GM21447 (cell line): ENCODE results near the gene BCL11B.

Experiments used
- ATAC-seq: cut with Tn5 transposase; IDR thresholded peaks from one replicate; pipeline ENCODE4 v1.9.1; 2021; ENCODE audit not compliant: unreplicated experiment

The BCL11B gene

GRCh38 chr14:99141236-99141635 lies 130.8 kb downstream of the BCL11B start:
- ATAC-seq, result no peak

GRCh38 chr14:99138999-99139865 lies 132.8 kb downstream of the BCL11B start:
- ATAC-seq, result no peak

- ATAC-seq, result no peak
Observed at GRCh38 chr14:99137913-99138571, 134.0 kb downstream of the BCL11B start.

- ATAC-seq, result no peak
Observed at GRCh38 chr14:99137001-99137700, 134.8 kb downstream of the BCL11B start.

- ATAC-seq, result no peak
Observed at GRCh38 chr14:99136401-99136800, 135.6 kb downstream of the BCL11B start.

GRCh38 chr14:99136047-99136400 lies 136.0 kb downstream of the BCL11B start:
- ATAC-seq, result no peak

GRCh38 chr14:99134516-99135046 lies 137.4 kb downstream of the BCL11B start:
- ATAC-seq, result no peak

DNA sequence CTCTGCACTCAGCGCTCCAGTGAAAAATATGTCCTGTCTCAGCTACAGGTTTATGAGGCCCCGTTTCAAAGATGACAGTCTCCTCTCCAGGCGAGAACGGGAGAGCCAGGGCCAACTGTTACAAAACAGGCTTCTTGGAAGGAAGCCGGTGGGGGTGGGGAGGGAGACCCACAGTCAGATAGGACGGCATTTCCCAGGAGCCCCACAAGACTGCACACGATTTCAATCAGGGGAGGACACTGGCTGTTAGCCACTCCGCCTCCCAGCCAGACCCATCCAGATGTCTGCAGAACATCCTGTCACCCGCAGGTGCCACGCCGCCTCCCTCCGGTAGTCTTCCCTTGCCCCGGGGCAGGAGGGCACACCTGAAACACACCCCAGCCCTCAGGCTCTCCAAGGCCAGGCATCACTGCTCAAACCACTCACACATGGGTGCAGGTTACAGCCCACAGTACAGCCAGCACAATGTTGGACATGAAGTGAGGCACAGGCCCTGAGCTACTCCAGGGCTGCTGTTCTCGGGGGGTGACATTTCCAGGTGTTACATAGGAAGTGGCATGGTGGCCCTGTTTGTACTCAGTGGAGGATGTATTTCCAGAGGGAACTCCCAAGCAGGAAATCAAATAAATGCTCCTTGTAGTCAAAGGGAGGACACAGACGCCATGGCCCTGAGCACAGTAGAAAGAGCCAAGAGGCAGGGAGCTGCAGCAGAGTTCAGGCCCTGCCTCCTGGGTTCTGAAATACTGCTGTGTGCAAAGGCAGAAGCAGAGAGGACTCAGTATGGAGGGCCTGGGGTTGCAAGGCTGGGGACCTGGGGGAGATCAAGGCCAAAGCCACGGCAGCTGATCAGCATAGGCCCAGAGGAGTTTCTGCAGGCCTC lies 138.1 kb downstream of the BCL11B start:
- ATAC-seq, result no peak

GRCh38 chr14:99132821-99133635 lies 139.0 kb downstream of the BCL11B start:
- no peak for ATAC-seq

DNA sequence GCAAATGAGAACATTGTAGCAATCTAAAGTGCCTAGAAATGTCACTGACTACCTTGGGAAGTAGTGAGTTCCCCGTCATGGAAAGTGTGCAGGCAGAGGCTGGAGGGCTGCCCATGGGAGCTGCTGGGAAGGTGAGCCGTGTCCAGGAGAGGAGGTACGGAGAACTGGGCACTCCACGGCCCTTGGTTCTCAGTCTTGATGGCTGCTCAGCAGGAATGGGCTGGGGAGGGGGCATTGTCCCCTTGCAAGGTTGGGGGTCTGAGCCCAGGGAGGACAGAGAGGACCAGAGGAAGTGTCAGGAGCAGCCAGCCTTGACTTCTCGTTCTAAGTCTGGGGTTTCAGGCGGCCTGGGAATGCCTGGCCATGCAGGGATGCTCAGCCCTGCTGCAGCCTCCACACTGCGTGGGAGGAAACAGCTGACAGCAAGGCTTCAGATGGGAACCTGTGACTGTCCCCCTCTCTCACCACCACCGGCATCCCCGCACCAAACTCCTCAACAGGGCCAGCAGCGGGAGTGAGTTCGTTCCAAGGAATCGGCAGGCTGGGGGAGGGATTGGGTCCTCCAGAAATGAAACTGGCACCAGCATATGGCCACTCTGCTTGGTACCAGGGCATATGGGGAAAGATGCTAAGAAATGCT lies 140.2 kb downstream of the BCL11B start:
- ATAC-seq, result no peak

DNA sequence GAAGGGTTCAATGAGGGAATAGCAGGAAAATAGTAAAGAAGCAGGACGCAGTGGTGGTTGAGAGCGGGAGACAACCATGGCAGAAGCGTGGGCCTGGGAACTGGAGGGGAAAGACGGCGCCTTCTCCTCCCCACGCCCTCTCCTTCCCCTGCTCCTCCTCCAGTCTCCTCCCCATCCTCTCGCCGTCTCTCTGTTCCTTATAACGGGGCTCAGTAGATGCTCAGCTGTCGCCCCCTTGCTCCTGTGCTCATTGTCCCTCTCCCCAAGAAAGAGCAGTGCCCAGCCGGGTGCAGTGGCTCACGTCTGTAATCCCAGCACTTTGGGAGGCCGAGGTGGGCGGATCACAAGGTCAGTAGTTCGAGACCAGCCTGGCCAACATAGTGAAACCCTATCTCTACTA lies 142.0 kb downstream of the BCL11B start:
- no peak for ATAC-seq

DNA sequence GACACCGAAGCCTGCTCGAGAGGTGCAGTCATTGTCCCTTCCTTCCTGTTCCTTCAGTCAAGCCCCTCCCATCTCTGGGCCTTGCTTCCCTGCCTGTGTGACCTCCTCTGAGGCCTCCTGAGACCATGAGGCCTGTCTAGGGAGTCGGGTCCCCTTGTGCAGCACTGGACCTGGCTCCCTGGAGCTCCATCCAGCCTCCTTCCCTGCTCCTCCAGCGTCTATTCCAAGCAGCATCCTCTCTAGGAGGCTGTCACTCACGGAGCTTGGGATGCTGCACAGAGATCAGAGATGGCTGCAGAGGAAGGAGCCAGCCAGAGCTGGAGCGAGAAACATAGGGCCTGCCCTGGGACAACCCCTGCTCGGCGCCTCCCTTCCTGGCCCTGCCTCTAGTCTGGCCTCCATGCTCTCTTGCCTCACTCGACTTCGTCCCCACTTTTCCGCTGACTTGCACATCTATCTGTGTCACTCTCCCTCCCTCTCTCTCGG lies 142.7 kb downstream of the BCL11B start:
- ATAC-seq, result no peak

GRCh38 chr14:99128185-99128584 lies 143.8 kb downstream of the BCL11B start:
- ATAC-seq, result no peak

DNA sequence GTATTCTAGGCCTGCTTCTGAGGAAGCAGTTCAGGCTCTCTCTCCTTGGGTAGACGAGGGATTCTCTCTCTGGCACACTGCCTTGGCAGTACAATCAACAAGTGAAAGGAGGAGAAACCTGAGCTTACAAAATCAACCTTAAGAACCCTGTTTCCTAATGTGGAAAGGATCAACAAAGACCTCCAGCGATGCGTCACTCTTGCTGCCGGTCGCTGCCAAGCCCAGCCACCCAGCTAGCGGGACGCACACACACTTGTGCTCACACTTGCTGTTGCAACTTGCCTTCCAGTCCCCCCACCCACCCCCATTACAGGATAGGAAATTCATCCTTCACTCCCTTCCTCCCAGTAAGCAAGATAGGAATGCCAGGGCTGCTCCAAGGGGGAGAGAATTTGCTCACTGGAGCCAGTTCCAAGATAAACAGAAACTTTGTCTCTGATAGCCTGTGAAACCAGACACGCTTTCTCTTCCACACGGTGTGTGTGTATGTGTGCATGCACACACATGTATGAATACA lies 144.3 kb downstream of the BCL11B start:
- ATAC-seq, result no peak

GRCh38 chr14:99125616-99126431 lies 146.2 kb downstream of the BCL11B start:
- no peak for ATAC-seq

DNA sequence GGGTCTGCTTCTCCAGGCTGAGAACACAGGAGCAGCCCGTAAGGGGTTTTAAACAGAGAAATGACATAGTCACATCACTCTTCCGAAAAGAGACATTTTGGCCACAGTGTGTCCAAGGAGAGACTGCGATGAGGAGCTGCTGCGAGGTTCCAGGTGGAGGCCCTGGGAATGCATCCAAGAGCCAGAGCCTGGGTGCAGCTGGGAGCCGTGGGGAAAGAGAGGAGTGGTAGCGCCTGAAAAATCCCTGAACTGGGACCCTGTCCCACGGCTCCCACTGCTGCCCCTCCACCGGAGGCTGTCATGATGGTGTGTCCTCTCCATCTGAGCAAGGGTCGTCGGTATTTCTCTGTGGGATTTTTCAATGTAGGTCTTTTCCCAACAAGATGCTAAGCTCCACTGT lies 146.9 kb downstream of the BCL11B start:
- no peak for ATAC-seq

DNA sequence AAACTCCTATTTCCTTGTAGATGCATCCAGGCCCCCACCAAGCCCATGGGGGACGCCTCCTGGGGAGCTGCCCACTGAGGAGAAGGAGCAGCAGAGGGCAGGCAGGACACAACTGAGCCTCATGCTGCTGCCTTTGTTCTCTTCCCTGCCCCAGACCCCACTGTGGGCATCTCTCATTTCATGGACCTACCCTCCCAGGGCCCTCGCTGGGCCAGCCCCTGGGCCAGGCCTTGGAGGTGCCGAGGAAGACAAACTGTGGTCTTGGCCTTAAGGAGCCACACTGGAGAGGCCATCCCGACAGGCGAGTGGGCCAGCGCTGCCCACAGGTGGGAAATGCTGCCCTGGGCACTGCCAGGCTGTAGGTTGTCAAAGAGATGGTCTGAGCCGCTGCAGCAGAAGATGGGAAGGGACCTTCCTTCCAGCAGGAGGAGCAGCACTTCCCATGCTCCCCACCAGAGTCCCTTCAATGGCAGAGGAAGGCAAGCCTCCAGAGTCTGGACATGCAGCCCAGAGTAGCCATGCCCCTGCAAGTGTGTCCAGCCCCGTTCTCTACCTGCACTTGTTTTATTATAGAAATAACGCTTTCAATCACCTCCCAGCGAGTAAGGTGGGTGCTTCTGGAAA lies 147.4 kb downstream of the BCL11B start:
- no peak for ATAC-seq
